Keratinocyte (primary cell): Measurements from ENCODE around the gene DEPP1. TPM values are rescaled to one million over a fixed set of nuclear protein-coding genes. Genes with fewer than 3 reads are reported as not detected.

Experiments
- DNase-seq: peaks from one replicate; pipeline ENCODE4 v3.0.0-alpha.2; 2011; ENCODE audit warnings: low read depth, missing footprints, low spot score
- FAIRE-seq: peaks from 2 replicates; lab custom pipeline; 2011; peaks lifted over from hg19 to GRCh38; lab: Jason Lieb, UNC
- H2AFZ ChIP-seq: 2 replicates; pipeline ENCODE4 v1.6.0; 2012; ENCODE audit warnings: low read length, control low read depth, inconsistent platforms; ENCODE audit not compliant: control insufficient read depth
- H3K27ac ChIP-seq: 2 replicates; pipeline ENCODE4 v1.5.1; 2011; ENCODE audit warnings: low read length; ENCODE audit not compliant: control insufficient read depth, insufficient read depth
- H3K27me3 ChIP-seq: 3 replicates; pipeline ENCODE4 v1.6.0; 2011; ENCODE audit warnings: low read length; ENCODE audit not compliant: control insufficient read depth, insufficient read depth; ENCODE audit errors: extremely low read depth
- H3K36me3 ChIP-seq, 2 experiments: 2 replicates in 1 of 2; 3 replicates in 1 of 2; pipeline ENCODE4 v1.5.1; 2011; ENCODE audit warnings: low read length in 2 of 2, mild to moderate bottlenecking in 1 of 2; ENCODE audit not compliant: control insufficient read depth in 2 of 2, insufficient read depth in 2 of 2; ENCODE audit errors: extremely low read depth in 1 of 2
- H3K4me1 ChIP-seq: 3 replicates; pipeline ENCODE4 v1.5.1; 2011; ENCODE audit warnings: low read length; ENCODE audit not compliant: control insufficient read depth, insufficient read depth; ENCODE audit errors: extremely low read depth
- H3K4me2 ChIP-seq: 3 replicates; pipeline ENCODE4 v1.6.0; 2011; ENCODE audit warnings: low read depth, low read length; ENCODE audit not compliant: control insufficient read depth, insufficient read depth; ENCODE audit errors: extremely low read depth
- H3K4me3 ChIP-seq, 3 experiments: fragments of 200-600 bp in 1 of 3; sonication (generic) in 1 of 3; 2 replicates in 2 of 3; 3 replicates in 1 of 3; pipeline ENCODE4 v1.5.1; 2011 to 2016; ENCODE audit warnings: low read length in 3 of 3, mild to moderate bottlenecking in 3 of 3, control low read depth in 2 of 3, inconsistent platforms in 1 of 3, low read depth in 1 of 3, mixed read lengths in 1 of 3, mixed run types in 1 of 3, moderate library complexity in 1 of 3; ENCODE audit not compliant: control insufficient read depth in 2 of 3, insufficient read depth in 2 of 3; ENCODE audit errors: extremely low read depth in 1 of 3
- H3K79me2 ChIP-seq: 2 replicates; pipeline ENCODE4 v1.6.0; 2012; ENCODE audit warnings: low read length; ENCODE audit not compliant: control insufficient read depth, insufficient read depth
- H3K9ac ChIP-seq: 3 replicates; pipeline ENCODE4 v1.6.0; 2011; ENCODE audit warnings: low read length; ENCODE audit not compliant: control insufficient read depth, insufficient read depth; ENCODE audit errors: extremely low read depth
- H3K9me1 ChIP-seq: 3 replicates; pipeline ENCODE4 v1.6.0; 2011; ENCODE audit warnings: low read length; ENCODE audit not compliant: control insufficient read depth, insufficient read depth; ENCODE audit errors: extremely low read depth
- H3K9me3 ChIP-seq: 2 replicates; pipeline ENCODE4 v1.5.1; 2012; ENCODE audit warnings: low read depth, low read length; ENCODE audit not compliant: control insufficient read depth
- H4K20me1 ChIP-seq: 3 replicates; pipeline ENCODE4 v1.6.0; 2011; ENCODE audit warnings: low read length; ENCODE audit not compliant: control insufficient read depth, insufficient read depth; ENCODE audit errors: extremely low read depth
- CTCF ChIP-seq, 3 experiments: IDR thresholded peaks in 1 of 3; conservative IDR thresholded peaks in 1 of 3; optimal IDR thresholded peaks in 1 of 3; 2 replicates in 2 of 3; 3 replicates in 1 of 3; pipeline versions ENCODE3 to v1.5.1; 2011; ENCODE audit warnings: low read length in 3 of 3, mild to moderate bottlenecking in 3 of 3, moderate library complexity in 2 of 3, control low read depth in 1 of 3, inconsistent platforms in 1 of 3; ENCODE audit not compliant: insufficient read depth in 2 of 3; ENCODE audit errors: extremely low read depth in 1 of 3
- EZH2 ChIP-seq: IDR thresholded peaks from one replicate; pipeline ENCODE4 v1.6.1; 2012; ENCODE audit warnings: inconsistent platforms, mild to moderate bottlenecking, low read length, moderate library complexity
- dilution Hi-C: fragments of 300-500 bp; cut with MboI; formaldehyde crosslinking; loops from one replicate; pipeline ENCODE4 v1.7.0; 2020; ENCODE audit warnings: low sequenced_read_pairs; ENCODE audit not compliant: extremely low pct_ligation_motif_present
- polyA plus RNA-seq, 5 experiments: library from polyadenylated mRNA; depleted of rRNA in 3 of 5; stranded (reverse) in 3 of 5; stranded (forward) in 1 of 5; unstranded in 1 of 5; fragments of >200 nt; gene quantifications; 1 replicate in 1 of 5; 2 replicates in 3 of 5; 3 replicates in 1 of 5; pipeline versions ENCODE4 v1.2.1 to v1.2.3, GENCODE V29; 2011 to 2012; ENCODE audit warnings: missing spikeins in 2 of 5, low read depth in 1 of 5, low replicate concordance in 1 of 5

DEPP1 gene
- polyA plus RNA-seq, 1 donor (not counting 4 experiments of a cell fraction or from before 2014, with no cell fraction given): 1.2 TPM

- H3K9ac ChIP-seq: no peak overlapping the region
- H3K27me3 ChIP-seq: no peaks in the 10 kb centered on the region
- no peak overlapping the region for H2AFZ ChIP-seq
- H3K4me3 ChIP-seq: no peak overlapping the region
- no peak for DNase-seq
- no peaks in the 10 kb centered on the region for H3K79me2 ChIP-seq
- no peak overlapping the region for H3K4me2 ChIP-seq
- TF ChIP-seq CTCF (optimal IDR thresholded peaks at IDR 0.05 in 1 of 3, IDR thresholded peaks at IDR 0.05 in 1 of 3, conservative IDR thresholded peaks at IDR 0.05 in 1 of 3; ENCODE audit: extremely low read depth in 1 of 3, insufficient read depth in 2 of 3, low read length in 3 of 3): no peak
- no peak for TF ChIP-seq EZH2
- H3K36me3 ChIP-seq: peaks cover 4 to 12% of the 10 kb centered on the region in 2 experiments
- H3K4me1 ChIP-seq: peaks cover 8% of the 10 kb centered on the region
- no peaks in the 10 kb centered on the region for H3K9me1 ChIP-seq
- FAIRE-seq: no peak
- dilution Hi-C loops: loop anchor here (25.0 kb wide), 1 partner anchor 234 kb away; no protein-coding TSS in a partner anchor
- no peaks in the 10 kb centered on the region for H4K20me1 ChIP-seq
- no peak overlapping the region for H3K27ac ChIP-seq
- H3K9me3 ChIP-seq: no peaks in the 10 kb centered on the region
Observed at GRCh38 chr10:45003432-45004000, 24.9 kb upstream of the DEPP1 start.

GRCh38 chr10:45001381-45002148, 23.0 kb upstream of the DEPP1 start:
- Histone ChIP-seq H3K4me1 (peaks cover 8% of the 10 kb centered on the region), H3K27me3 (peaks cover 4% of the 10 kb centered on the region), H3K9me1 (no peaks in the 10 kb centered on the region), H2AFZ (peak overlapping the region; percentile 81), H3K27ac (peak overlapping the region; percentile 64), H4K20me1 (no peaks in the 10 kb centered on the region), H3K79me2 (no peaks in the 10 kb centered on the region), H3K4me2 (peak overlapping the region; percentile 90), H3K4me3 (peak overlapping the region; percentile 46 to 71 (median 63)), H3K9me3 (no peaks in the 10 kb centered on the region), H3K9ac (peak overlapping the region; percentile 72), H3K36me3 (peaks cover 4 to 12% of the 10 kb centered on the region in 2 experiments)
- dilution Hi-C loops: loop anchor here (25.0 kb wide), 1 partner anchor 236 kb away; no protein-coding TSS in a partner anchor
- DNase-seq (no peak), FAIRE-seq (peak; percentile 80)
- TF ChIP-seq EZH2 (no peak), CTCF (optimal IDR thresholded peaks at IDR 0.05 in 1 of 3, IDR thresholded peaks at IDR 0.05 in 1 of 3, conservative IDR thresholded peaks at IDR 0.05 in 1 of 3; ENCODE audit: extremely low read depth in 1 of 3, insufficient read depth in 2 of 3, low read length in 3 of 3) (peak in 2 of 3 experiments; percentile 18 to 23)
